Amygdala (tissue), 56 donors: ENCODE measurements around the gene SLC51A.
A peak's percentile ranks its signal among the peaks of the same experiment; 100 is the strongest.
"Not testable (repeated sequence)": the region's sequence is repeated elsewhere in the genome, so short reads cannot be mapped to it uniquely, and the experiment has no call there.

ENCODE experiments used
- DNase-seq, 56 donors: peaks; one replicate each; lab custom pipeline; 2025; lab: John Stamatoyannopoulos, UW

Gene SLC51A

DNA sequence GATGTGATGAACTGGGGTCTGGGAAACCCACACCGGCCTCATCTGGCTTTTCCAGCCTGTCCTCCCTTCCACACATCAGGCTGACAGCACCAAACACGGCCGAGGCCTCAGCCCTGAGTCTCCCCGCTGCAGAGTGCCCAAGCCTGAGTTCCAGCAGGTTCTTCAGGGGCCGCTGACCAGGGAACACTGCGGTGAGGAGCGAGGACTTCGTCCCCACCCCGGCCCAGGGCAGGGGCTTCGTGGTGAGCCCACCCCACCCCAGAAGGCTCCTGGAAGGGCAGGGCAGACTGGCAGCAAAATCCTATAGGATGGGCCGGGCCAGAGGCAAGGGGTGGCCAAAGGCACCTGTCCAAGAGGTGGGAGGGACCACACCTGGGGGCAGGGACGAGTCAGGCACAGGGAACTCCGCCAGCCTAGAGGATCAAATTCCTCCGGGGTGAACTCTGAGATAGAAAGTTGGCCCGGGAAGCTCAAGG is at the start of gene SLC51A:
TSS of gene SLC51A (plus strand) at position 446 of the 476 bp plus-strand sequence. CDS start 179 bp downstream, outside the sequence.
- DNase-seq = no peak

DNA sequence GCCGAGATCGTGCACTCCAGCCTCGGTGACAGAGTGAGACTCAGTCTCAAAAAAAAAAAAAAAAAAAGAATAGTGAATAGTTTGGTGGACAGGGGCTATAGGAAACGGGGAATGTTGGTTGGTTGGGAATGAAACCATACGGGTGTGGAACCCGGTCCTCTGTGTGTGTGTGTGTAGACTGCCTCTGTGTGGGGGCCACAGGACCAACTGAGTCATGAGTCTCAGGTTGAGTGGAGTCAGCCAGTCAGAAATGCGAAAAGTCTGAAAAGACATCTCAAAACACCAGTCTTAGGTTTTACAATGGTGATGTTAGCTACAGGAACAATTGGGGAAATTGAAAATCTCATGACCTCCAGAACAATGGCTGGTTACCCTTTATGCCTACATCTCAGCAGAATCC is 49.6 kb upstream of the SLC51A start:
- DNase-seq = no peak

DNA sequence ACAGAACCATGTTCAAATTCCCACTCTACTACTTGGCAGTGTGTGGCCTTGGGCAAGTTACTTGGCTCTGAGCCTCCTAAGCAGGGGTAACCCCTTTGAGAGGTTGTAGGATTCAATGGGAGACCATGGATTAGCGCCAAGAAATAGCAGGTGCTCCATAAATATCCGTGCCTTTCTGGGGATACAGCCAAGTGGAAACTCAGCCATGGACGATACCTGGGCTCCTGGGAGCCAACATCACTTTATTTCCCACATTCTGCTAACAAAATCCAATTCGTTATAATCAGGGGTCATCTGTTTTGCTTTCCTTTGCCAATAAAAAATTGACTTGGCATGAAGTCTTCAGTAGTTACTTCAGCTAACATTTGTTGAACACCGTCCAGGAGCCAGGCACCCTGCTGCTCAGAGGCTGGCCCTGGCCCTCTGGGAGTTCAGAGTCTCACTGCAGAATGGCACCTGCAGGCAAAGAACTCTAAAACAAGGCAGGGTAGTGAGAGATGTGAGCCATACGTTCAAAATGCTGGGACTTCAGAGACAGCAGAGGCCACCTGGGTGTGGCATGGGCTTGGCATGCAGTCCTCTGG is 47.4 kb upstream of the SLC51A start:
- peak in 1 of 56 donors; percentile 52 for DNase-seq

DNA sequence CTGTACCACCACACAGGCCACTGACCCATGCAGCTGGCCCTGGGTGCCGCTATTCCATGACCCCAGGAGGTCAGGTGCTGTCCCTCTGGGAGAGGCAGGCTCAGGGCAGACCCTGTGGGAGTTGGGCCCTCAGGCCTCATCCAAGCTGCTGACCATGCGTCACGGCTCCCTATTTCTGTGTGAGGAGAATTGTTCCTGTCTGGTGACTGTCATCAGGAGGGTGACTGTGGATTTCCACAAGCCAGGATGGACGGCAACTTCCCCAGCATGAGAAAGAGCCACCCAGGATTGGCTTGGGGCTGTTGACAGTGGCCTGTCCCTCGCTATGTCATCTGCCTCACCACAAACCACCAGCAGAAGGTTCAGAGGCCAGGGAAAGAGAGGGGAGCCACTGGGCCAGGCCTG is 46.5 kb upstream of the SLC51A start:
- DNase-seq = no peak

DNA sequence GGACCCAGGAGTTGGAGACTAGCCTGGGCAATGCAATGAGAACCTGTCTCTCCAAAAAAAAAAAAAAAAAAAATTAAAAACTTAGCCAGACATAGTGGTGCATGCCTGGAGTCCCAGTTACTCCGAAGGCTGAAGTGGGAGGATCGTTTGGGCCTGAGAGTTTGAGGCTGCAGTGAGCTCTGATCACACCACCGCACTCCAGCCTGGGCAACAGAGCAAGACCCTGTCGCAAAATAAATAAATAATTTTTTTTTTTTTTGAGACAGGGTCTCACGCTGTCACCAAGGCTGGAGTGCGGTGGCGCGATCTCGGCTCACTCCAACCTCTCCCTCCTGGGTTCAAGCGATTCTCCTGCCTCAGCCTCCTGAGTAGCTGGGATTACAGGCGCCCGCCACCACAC is 46.0 kb upstream of the SLC51A start:
- DNase-seq = not testable (repeated sequence)

DNA sequence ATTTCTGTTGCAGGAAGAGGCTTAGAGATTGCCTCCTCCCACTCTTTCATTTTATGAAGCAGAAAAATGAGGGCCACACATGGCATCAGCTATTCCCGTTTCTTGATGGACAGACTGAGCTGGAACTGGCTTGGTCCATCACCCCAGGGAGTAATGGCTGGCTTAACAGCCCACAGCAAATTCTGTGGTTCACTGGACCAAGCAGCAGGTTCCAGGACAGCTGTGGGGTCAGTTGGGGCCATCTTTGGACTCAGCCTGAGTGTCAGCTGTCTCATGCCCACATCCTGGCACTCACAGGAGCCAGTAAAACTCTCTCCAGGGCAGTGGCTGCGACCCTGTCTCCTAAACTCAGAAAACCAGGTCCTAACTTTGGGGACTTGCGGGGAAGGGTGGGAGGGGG is 41.7 kb upstream of the SLC51A start:
- DNase-seq = no peak

DNA sequence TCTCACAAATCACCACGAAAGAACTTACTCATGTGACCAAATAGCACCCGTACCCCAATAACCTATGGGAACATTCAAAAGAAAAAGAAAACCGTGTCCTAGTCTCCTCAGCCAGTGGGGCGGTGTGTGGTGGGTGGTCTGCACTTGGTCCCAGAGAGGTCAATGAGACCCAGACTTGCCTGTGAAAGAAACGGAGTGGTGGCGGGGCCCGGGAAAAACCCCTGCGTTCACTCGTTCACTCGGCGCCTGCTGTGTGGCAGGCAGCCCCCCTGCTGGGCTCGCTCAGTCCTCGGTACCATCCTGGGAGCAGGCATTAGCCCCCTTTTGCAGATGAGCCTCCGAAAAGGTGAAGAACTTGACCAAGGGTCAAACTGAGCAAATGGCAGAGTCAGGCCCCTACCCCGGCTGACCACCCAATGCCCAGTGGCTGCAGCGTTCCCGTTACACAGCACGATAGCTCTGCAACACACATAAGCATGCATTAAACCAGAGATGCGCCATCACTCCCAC is 41.2 kb upstream of the SLC51A start:
- no peak for DNase-seq

DNA sequence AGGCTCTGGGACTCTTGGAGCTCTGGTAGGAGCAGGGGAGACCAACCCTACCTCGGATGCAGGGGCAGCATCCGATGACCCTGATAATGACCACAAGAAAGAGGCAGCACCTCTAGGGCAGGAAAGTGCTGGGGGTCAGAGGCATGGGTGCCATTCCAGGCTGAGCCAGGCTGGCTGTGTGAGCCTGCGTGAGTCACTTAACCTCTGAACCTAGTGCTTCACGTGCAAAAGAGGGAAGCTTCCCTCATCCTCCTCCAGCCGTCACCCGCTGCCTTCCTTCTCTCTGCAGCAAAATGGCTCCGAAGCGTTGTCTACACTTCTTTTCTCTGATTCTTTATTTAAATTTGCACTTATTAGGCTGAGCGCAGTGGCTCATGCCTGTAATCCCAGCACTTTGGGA is 40.6 kb upstream of the SLC51A start:
- DNase-seq = no peak

DNA sequence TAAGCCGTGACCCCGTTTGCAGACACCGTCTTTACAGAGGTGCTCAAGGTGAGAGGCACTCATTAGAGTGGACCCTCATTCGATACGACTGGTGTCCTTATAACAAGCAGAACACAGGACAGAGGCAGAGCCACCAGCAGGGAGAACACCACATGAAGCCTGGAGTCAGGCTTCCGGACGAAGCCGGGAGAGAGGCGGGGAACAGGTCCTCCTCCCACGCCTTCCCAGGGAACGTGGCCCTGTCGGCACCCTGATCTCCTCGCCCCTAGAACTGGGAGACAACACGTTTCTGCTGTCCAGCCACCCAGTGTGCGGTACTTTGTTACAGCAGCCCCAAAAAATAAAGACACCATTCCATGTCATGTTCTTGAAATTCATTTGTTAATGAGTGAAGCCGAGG is 38.8 kb upstream of the SLC51A start:
- no peak for DNase-seq

DNA sequence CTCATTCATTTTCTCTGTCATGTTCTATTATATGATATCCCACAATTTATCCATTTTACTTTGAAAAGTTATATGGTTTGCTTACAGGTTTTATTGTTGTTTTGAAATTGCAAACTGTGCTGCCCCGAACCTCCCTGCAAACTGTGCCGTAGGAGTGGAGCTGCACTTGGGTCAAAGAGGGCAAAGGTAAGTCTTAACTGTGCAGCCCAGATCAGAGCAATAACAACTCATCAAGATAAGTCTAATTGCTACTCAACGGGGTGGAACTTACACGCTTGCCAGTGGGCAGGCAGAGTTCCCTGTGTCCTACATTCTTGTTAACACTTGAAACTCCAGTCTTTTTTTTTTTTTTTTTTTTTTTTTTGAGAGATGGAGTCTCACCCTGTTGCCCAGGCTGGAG is 38.4 kb upstream of the SLC51A start:
- no peak for DNase-seq

DNA sequence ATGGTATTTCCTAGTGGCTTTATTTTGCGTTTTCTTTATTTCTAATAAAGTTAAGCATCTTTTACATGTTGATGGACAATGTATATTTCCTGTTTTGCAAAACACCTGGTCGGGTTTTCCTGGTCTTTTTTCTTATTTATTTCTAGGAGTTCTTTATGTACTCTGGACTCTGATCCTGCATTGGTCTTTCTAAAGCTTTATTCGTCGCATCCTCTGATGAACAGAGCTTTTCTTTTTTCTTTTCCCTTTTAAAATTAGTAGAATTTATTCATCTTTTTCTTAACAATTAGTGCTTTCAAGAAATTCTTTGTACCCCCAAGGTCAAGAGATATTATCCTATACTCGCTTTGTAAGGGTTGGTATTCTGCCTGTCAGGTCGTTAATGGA is 37.3 kb upstream of the SLC51A start:
- no peak for DNase-seq

DNA sequence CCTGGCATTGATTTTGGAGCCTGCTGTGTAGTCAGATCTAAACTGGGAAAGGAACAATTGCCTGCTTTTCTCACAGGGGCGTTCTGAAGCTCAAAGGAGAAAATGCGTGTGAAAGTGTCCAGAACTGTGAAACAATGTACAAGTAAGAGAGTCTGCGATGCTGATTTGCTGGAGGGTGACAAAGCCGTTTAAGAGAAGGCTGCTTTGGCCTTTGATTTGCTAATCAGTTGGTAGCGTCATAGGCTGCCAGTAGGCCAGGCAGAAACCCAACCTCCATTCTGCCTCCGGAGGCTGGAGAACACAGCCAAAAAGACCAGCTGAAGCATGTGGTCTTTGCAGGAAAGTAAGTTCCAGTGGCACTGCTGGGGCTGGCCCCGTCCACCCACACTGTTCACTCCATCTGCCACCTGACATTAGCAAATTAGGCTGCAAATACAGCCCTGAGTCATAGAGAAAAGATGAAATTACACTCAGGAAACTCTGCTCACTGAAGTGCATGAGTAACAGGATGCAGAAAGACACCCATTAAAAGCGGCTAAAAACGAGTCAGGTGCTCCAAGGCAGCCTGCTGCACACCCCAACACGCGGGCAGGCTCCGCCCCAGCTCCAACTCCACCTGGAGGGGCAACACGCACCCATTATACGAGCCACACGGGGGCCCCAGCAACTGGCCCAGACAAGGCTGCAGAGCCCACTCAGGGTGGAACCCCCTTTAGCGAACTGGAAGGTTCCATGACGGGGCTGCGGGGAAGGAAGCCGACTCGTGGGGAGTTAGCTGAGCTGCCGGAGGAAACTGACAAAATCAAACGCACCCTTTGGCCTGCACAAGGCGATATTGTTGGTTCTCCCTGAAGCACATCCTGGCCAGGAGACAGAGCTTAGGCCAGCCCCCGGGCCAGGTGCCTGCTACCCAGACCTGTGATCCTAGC is 36.7 kb upstream of the SLC51A start:
- peak in 52 of 56 donors; percentile 36 to 90 (median 74) for DNase-seq

DNA sequence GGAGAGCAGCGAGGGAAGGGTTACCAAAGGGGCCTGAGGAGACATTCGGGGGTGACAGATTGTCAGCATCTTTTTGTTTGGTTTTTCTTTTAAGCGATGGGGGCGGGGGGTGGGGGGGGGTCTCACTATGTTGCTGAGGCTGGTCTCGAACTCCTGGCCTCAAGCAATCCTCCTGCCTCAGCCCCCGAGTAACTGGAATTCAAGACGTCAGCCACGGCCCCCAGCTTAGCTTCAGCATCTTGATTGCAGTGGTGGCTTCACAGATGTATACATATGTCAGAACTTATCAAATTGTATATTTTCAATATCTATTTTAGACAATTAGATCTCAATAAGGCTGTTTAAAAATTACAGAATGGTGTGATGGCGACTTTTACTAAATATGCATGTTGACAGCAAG is 36.0 kb upstream of the SLC51A start:
- no peak for DNase-seq

DNA sequence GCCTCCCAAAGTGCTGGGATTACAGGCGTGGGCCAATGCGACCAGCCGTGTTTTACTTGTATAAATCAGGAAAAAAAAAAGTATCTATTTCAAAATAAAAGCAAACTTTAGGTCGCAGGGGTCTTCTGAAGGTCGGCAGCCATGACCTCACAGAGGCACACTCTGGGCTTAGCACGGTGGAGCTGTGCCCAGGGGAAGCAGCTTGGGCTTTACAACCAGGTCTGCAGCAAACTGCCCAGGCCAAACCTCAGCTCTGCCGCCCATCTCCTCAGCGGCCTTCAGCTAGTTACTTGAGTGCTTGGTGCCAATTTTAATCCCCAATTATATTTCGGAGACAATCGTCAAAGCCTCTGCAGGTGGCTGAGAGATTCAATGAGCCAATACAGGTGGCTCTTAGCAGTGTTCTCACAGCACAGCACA is 35.2 kb upstream of the SLC51A start:
- DNase-seq = no peak

DNA sequence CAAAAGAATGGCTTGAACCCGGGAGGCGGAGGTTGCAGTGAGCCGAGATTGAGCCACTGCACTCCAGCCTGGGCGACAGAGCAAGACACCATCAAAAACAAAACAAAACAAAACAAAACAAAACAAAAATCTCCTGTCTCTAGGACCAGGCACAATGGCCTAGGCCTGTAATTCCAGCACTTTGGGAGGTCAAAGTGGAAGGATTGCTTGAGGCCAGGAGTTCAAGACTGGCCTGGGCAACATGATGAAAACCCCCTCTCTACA is 32.2 kb upstream of the SLC51A start:
- DNase-seq = not testable (repeated sequence)

DNA sequence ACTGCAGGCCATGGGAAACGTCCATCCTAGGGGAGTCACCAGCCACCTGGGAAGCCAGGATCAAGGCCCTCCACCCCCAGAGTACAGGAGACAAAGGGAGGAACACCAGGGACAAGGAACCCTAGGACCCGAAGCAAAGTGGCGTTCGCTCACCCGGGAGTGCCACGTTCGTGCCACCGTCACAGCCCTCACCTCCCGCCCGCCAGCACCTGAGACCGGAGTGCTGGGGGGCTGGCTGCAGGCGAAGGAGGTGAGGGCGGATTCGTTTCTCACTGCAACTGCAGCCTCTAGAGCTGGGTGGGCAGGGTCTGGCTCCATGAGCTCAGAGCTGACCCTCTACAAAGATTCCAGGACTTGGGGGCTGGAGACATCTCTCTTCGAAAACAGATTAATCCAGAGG is 31.5 kb upstream of the SLC51A start:
- DNase-seq = no peak

DNA sequence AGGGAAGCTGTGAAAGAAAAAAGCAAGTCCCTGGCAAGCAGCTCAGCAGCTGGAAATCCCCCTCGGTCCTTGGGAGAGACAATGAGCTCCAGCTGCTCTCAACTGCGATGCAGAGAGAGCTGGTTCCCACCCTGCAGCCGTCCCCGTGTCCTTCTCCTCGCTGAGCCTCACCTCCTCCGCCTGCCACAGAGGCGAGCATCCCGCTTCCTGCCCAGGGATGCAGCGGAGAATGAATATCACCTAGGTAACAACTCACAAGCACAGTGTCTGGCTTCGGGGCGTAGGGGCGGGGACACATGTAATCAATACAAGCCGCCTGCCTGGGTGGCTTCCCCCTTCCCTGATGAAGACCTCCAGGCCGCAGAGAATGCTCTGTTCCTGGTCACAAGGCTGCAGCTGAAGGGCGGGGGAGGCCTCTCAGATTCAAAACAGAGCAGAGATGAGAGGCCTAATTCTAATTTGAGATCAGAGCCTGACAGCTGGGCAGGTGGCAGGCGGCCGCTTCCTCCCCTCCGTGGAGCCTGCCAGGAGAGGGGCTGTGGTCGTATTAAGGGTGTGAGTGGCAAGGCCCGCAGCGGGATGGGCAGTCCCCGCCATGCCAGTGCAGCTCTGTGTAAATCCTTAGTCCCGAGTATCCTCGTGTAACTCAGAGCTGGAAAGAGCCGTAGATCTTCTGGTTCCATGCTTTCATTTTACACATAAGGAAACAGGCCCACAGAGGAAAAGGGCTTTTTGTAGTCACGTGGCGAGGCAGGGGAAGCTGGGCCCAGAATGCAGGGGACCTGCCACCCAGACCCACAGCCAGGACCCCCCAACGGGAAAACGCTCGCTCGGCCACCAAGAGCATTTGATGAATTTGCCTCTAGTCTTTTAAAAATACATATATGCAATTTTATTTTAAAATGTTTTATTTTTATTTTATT is 29.4 kb upstream of the SLC51A start:
- peak in 33 of 56 donors; percentile 17 to 56 (median 40) for DNase-seq

DNA sequence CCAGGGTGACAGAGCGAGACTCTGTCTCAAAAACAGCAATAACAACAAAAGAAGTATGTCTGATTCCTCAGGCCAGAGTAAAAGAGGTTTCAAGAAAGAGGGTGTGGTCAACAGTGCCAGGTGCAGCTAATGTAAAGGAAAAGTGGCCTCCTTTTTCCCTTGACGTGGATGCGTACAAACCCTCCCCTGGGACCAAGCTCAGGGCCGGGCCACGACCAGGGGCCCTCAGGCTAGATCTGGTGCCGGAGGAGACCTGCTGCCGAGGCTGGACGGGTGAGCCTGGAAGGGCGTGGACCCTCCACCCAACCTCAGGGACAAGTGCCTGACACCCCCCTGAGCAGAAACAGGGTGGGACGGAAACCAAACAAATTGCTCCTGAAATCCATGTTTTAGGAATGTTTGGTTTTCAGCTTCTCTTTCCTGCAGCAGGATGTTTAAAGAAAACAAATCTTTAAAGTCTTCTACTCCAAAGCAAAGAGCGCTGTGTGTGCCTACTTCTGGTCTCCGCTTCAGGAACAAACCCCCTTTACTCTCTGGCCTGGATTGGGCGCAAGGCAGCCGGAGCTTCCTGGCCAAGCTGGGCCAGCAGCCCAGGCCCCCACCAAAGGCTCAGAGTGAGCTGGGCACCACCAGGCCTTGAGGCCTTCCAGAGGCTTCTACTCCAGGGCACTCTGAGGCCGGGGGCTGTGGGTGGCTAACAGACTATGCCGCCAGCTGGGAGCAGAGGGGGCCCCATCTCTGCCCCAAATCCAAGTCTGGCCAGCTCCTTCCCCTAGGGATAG is 26.6 kb upstream of the SLC51A start:
- DNase-seq = peak in 28 of 56 donors; percentile 10 to 75 (median 36)

DNA sequence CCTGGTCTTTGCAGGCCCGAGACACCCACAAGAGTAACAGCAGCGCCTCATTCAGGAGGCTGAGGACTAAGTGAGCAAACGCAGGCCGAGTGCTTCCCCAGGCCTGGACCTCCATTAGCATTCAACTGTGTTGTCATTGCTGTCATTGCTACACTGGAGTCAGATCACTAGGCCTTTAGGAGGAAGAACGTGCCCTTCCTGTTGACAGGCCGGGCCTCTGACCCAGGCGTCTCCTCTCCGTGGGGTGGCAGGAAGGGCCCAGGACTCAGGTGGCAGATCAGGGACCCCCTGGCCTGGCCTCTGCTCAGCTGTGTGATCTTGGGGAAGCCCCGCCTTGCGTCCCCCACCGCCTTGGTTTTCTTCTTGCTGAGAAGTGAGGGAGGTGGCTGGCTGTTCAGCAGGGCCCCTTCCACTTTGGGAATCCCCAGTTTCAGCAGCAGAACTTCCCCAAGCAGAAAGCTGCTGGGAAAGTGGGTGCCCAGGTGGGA is 24.3 kb upstream of the SLC51A start:
- DNase-seq = no peak

DNA sequence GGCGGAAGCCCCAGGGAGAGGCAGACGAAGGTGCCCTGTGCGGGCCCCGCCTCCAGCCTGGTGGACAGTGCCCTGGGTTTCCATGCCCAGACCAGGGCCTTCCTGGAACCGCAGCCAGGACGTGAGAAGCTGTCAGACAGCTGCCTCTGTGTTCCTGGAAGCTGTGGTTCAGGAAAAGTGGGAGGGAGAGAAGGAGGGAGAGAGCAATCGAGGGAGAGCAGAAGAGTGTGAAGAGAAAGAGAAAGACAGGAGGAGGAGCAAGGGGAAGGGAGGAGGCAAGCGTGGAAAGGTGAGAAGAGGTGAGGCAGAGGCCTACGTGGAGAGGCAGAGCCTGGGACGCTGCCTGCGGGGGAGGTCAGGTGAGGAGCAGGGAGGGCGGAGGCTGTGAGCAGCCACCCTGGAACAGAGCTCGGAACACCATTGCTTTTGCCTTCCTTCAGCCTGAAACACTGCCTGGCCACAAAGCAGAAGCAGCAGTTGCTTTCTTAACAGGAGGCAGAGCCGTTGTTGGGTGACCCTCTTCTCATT is 23.7 kb upstream of the SLC51A start:
- DNase-seq = no peak
